GM18517 (cell line): ENCODE measurements around the gene ADAMTS1.

ENCODE experiments used
- ATAC-seq: cut with Tn5 transposase; IDR thresholded peaks from one replicate; pipeline ENCODE4 v1.9.1; 2021; ENCODE audit warnings: mild to moderate bottlenecking, moderate library complexity; ENCODE audit not compliant: unreplicated experiment

ADAMTS1 gene

DNA sequence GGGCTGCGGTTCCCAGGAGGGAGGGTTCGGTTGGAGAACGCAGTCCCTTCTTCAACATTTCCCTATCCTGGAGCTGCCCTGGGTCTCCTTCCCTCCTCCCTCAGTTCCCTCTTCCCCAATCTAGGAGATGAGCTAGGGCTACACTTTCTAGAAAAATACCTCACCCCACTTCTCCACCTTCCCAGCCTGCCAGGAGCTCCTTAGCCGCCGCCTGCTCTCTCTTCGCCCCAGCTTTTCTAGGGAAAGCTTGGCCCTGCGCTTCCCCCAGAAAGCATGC lies 488 bp upstream of the ADAMTS1 start:
- no peak for ATAC-seq

- no peak for ATAC-seq
These were observed 747 bp downstream of the ADAMTS1 start for GRCh38 chr21:26844258-26845065.

- no peak for ATAC-seq
These were observed 1.3 kb downstream of the ADAMTS1 start for GRCh38 chr21:26843933-26844257.

GRCh38 chr21:26842974-26843932 lies 2.0 kb downstream of the ADAMTS1 start:
- no peak for ATAC-seq

DNA sequence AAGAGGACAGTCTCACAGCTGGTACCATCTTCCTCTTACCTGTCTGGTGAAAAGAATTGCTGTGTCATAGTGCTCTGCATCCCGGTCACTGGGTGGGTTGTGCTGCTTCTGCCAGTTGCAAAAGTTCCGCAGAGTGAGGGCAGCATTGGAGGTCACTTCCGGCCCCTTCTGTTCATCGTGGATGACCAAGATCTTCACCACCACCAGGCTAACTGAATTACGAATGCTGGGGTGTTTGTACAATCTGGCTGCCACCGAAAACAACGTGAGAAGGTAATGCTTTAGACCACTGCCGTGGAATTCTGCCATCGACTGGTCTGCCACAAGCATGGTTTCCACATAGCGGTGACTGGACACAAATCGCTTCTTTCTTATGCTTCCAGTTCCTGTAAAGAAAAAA lies 2.9 kb downstream of the ADAMTS1 start:
- no peak for ATAC-seq

DNA sequence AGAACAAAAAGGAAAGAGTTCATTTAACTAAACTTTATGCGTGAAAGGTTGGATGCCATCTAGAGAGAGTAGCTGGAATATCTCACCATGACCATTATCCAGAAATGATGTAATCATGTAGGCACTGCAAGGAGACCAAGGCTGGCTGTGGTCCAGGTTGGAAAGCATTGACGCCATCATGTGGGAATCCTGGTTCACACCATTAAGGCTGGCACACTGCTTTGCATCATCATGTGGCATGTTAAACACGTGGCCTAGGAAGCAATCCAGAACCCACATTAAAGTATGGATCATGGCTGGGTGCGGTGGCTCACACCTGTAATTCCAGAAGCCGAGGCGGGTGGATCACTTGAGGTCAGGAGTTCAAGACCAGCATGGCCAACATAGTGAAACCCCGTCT lies 4.3 kb downstream of the ADAMTS1 start:
- ATAC-seq: no peak

DNA sequence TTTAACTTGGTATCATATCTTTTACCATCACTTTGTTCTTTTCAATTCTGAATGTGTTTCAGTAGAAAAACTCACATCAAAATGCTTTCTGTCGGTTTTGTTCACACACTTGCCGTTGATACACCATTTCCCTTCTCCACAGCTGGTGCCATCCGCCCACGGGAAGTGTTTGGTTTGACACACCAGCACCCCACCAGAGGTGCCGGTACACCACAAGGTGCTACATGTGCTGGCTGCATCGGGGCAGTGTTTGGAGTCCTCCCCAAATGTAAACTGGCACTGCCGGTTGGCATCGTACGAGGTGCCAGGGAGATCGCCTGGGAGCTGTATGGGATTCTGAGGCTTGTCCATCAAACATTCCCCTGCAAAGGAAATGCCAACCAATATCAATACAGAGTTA lies 5.0 kb downstream of the ADAMTS1 start:
- ATAC-seq: no peak

- no peak for ATAC-seq
These were observed 7.7 kb downstream of the ADAMTS1 start for GRCh38 chr21:26837539-26837938.

DNA sequence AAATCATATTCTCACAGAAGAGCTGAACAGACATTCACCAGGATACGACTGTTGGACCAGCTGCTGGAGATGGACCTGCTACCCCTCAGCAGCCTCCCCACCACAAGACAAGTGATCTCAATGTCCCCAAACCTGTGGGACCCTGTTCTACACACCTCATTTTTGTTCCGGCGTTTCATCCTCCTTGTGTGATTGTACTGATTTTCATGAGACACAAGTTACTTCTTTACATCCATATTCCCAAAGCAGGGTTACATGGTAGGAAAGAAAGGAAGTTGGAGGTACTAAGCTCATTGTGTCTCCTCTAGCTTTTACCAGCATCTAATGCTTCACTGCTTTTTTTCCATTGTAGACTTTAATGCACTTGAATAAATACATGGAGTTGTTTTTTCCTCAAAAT lies 8.7 kb downstream of the ADAMTS1 start:
- ATAC-seq: no peak

DNA sequence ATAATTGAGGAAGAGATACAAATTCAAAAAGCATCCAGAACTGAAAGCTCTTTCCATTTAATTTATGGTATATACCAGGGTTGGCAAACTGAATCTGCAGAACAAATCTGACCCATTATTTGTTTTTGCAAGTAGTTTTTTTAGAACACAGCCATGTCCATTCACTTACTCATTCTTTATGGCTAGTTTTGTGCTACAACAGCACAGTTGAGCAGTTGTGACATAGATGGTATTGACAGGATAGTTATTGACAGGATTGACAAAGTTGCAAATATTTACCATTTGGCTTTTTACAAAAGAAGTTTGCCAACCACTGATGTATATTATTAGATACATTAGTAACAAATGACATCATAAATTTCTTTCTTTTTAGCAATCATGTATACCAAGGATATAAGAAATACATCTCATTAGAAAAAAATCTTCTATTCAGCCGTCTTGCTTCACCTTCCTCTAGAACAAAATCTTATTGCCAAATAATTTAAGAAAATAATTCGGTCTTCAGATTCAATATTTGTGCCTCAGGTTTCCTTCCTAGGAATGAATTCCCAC lies 9.4 kb downstream of the ADAMTS1 start:
- no peak for ATAC-seq

- ATAC-seq: no peak
These were observed 10.0 kb downstream of the ADAMTS1 start for GRCh38 chr21:26835027-26835713.

GRCh38 chr21:26834181-26834905 lies 10.9 kb downstream of the ADAMTS1 start:
- ATAC-seq: no peak

DNA sequence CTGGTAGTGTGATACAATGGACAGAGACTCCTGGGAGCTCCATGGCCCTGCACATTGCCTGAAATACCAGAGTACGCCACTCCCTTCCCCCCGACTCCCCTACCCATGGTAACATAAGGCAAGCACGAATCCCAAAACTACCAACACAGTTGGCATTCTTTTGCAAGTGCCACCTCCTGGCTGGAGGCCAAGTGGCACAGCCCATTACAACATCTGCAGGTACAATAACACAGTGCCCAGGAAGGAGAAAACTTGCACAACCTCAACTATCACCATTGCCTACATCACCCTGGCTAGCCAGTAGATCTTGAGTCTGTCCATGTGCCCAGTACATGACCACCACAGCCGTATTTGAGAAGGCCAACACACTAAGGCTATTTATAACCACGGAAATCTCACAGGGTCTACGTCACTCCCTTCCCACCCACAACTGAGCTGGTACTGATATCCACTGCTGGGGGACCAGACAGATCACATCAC lies 11.7 kb downstream of the ADAMTS1 start:
- no peak for ATAC-seq

GRCh38 chr21:26833011-26833410 lies 12.2 kb downstream of the ADAMTS1 start:
- no peak for ATAC-seq

GRCh38 chr21:26832546-26832945 lies 12.7 kb downstream of the ADAMTS1 start:
- ATAC-seq: no peak

DNA sequence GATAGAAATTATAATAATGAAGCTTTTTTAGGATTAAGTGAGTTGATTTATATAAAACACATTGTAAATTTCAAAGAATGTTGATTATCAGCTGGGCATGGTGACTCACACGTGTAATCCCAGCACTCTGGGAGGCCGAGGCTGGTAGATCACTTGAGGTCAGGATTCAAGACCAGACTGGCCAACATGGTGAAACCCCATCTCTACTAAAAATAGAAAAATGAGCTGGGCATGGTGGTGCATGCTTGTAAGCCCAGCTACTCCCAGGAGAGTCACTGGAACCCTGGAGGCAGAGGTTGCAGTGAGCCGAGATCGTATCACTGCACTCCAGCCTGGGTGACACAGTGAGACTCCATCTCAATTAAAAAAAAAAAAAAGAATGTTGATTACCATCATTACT lies 18.4 kb downstream of the ADAMTS1 start:
- no peak for ATAC-seq

GRCh38 chr21:26820509-26820908 lies 24.7 kb downstream of the ADAMTS1 start:
- ATAC-seq: no peak

DNA sequence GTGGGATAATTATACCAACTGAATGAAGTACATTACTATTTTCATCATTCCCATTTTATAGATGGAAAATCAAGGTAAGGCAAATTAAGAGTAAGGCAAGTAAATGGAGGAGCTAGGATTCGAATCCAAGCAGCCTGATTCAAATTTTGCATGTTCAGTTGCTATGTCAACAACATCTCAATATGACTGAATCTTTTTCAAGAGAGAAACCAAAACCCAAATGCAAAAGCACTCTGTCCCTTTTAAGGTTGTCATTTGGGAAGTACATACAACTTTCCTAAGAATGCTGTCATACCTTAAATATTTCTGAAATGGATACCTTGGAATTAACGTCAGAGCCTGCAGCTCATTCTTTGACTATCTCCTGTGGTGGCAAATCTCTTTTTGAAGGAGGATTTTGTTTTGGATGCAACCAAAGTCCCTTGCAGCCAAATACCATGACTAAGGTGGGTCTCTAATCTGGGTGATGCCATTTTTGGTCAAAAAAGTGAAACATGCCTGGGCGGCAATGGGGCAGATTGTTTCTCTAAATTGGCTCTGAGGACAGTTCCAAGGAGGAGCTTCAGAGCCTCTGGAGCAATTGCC lies 25.4 kb downstream of the ADAMTS1 start:
- ATAC-seq: no peak

GRCh38 chr21:26818906-26819305 lies 26.3 kb downstream of the ADAMTS1 start:
- ATAC-seq: no peak

DNA sequence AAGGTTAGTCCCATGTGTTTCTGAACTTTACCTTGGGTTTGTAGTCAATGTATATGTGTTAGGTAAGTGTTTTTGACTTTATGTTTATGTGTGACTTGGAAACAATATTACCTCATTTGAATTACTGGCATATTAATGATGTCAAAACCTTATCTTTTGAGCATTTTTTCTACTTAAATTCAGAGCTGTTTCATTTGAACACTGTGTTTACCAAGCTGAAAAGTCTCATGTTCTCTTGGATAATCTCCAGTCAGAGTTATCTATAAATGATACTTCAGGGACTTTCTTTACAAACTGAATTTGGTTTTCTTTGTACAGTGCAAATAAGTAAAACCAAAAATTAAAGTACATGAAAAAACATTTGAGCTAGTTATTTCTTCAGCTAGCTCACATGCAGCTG lies 30.0 kb downstream of the ADAMTS1 start:
- ATAC-seq: no peak
